AG04449 (cell line): ENCODE data around the gene RASGEF1C.
"Not testable (repeated sequence)": the region's sequence is repeated elsewhere in the genome, so short reads cannot be mapped to it uniquely, and the experiment has no call there.

ENCODE experiments used
- CTCF ChIA-PET: fragments of 350-600 bp; formaldehyde crosslinking; extraction: SDS; loops from one replicate; lab custom pipeline; 2021; ENCODE audit warnings: antibody characterized with exemption; lab: Yijun Ruan, JAX
- POLR2A ChIA-PET: fragments of 400-600, 350-600 bp; formaldehyde crosslinking; extraction: SDS; loops from one replicate; lab custom pipeline; 2020; ENCODE audit warnings: antibody characterized with exemption, inconsistent platforms; lab: Yijun Ruan, JAX
- DNase-seq: peaks from one replicate; pipeline ENCODE4 v3.0.0-alpha.2; 2010; ENCODE audit warnings: low read depth, low spot score
- H3K4me3 ChIP-seq: 2 replicates; pipeline ENCODE4 v1.5.1; 2011; ENCODE audit warnings: low read depth, mild to moderate bottlenecking, control low read depth, low read length
- CTCF ChIP-seq: IDR thresholded peaks from one replicate; pipeline ENCODE4 v1.5.1; 2011; ENCODE audit warnings: mild to moderate bottlenecking, moderate library complexity, low read length, control low read depth, inconsistent platforms; ENCODE audit not compliant: insufficient read depth; ENCODE audit errors: missing control alignments

The RASGEF1C gene

GRCh38 chr5:180128671-180129261 lies 80.2 kb downstream of the RASGEF1C start:
- TF ChIP-seq CTCF = no peak
- no peak overlapping the region for H3K4me3 ChIP-seq
- no peak for DNase-seq
- ChIA-PET POLR2A (no interaction called here), CTCF (interaction anchor here (1.8 kb wide), 1 partner anchor 343 kb away, joined by 9 read pairs; no protein-coding TSS in a partner anchor)

- CTCF ChIA-PET = interaction anchor here (0.9 to 1.8 kb wide), 3 partner anchors 188 to 494 kb away, joined by 3 to 9 read pairs (median 4); no protein-coding TSS in a partner anchor
- DNase-seq = no peak
- no peak overlapping the region for H3K4me3 ChIP-seq
- POLR2A ChIA-PET = no interaction called here
- TF ChIP-seq CTCF = no peak
Observed at GRCh38 chr5:180127682-180128670, 81.0 kb downstream of the RASGEF1C start.

GRCh38 chr5:180126716-180127681 lies 82.0 kb downstream of the RASGEF1C start:
- ChIA-PET POLR2A (no interaction called here), CTCF (interaction anchor here (0.9 to 1.8 kb wide), 4 partner anchors 12 to 495 kb away, joined by 3 to 9 read pairs (median 4); no protein-coding TSS in a partner anchor)
- DNase-seq = no peak
- peak; percentile 86 for TF ChIP-seq CTCF
- no peak overlapping the region for H3K4me3 ChIP-seq

- DNase-seq, H3K4me3 ChIP-seq, POLR2A ChIA-PET: not testable (repeated sequence)
- CTCF ChIA-PET = interaction anchor here (1.4 kb wide), 1 partner anchor 13 kb away, joined by 3 read pairs; no protein-coding TSS in a partner anchor
Observed at GRCh38 chr5:180126156-180126555, 82.9 kb downstream of the RASGEF1C start.

GRCh38 chr5:180124662-180125061 lies 84.3 kb downstream of the RASGEF1C start:
- DNase-seq, H3K4me3 ChIP-seq, POLR2A ChIA-PET: not testable (repeated sequence)
- CTCF ChIA-PET = interaction anchor here (0.8 to 1.7 kb wide), 3 partner anchors 34 to 482 kb away, joined by 3 to 12 read pairs (median 4); no protein-coding TSS in a partner anchor

GRCh38 chr5:180122875-180123274 lies 86.1 kb downstream of the RASGEF1C start:
- no peak overlapping the region for H3K4me3 ChIP-seq
- ChIA-PET POLR2A (no interaction called here), CTCF (no interaction called here)
- TF ChIP-seq CTCF = no peak
- no peak for DNase-seq
